Osteoblast (primary cell): Measurements from ENCODE around the gene ICA1L. TPM values are rescaled to one million over a fixed set of nuclear protein-coding genes. Genes with fewer than 3 reads are reported as not detected.

Experiments used
- DNase-seq: peaks from one replicate; pipeline ENCODE4 v3.0.0; 2011; ENCODE audit warnings: low spot score, mixed read lengths; ENCODE audit not compliant: insufficient read length; ENCODE audit errors: missing footprints
- H2AFZ ChIP-seq: 2 replicates; pipeline ENCODE4 v1.6.0; 2011; ENCODE audit warnings: mild to moderate bottlenecking, low read length
- H3K27ac ChIP-seq: 2 replicates; pipeline ENCODE4 v1.5.1; 2011; ENCODE audit warnings: mild to moderate bottlenecking, low read depth, low read length, moderate library complexity
- H3K27me3 ChIP-seq: 2 replicates; pipeline ENCODE4 v1.6.0; 2012; ENCODE audit warnings: mild to moderate bottlenecking, control low read depth, inconsistent platforms, low read length, moderate library complexity; ENCODE audit not compliant: insufficient read depth
- H3K36me3 ChIP-seq: 2 replicates; pipeline ENCODE4 v1.5.1; 2011; ENCODE audit warnings: mild to moderate bottlenecking, low read length, control low read depth, moderate library complexity; ENCODE audit not compliant: insufficient read depth
- H3K4me1 ChIP-seq: 2 replicates; pipeline ENCODE4 v1.5.1; 2011; ENCODE audit warnings: mild to moderate bottlenecking, low read length, control low read depth, moderate library complexity; ENCODE audit not compliant: insufficient read depth
- H3K4me2 ChIP-seq: 2 replicates; pipeline ENCODE4 v1.6.0; 2011; ENCODE audit warnings: mild to moderate bottlenecking, low read length; ENCODE audit not compliant: insufficient read depth
- H3K4me3 ChIP-seq: fragments of 200-600 bp; sonication (generic); 3 replicates; pipeline ENCODE4 v1.5.1; 2012; ENCODE audit warnings: mild to moderate bottlenecking, low read length, inconsistent platforms; ENCODE audit not compliant: insufficient read depth
- H3K79me2 ChIP-seq: 2 replicates; pipeline ENCODE4 v1.6.0; 2012; ENCODE audit warnings: mild to moderate bottlenecking, low read length, control low read depth, inconsistent platforms; ENCODE audit not compliant: insufficient read depth
- H3K9me3 ChIP-seq: 2 replicates; pipeline ENCODE4 v1.5.1; 2011; ENCODE audit warnings: low read depth, low read length, control low read depth
- H4K20me1 ChIP-seq: 2 replicates; pipeline ENCODE4 v1.6.0; 2012; ENCODE audit warnings: mild to moderate bottlenecking, low read length, control low read depth; ENCODE audit not compliant: insufficient read depth
- CTCF ChIP-seq: IDR thresholded peaks from 2 replicates; pipeline ENCODE4 v1.5.1; 2011; ENCODE audit warnings: mild to moderate bottlenecking, low read depth, low read length, moderate library complexity; ENCODE audit errors: extremely low read depth
- total RNA-seq: library from RNA; depleted of rRNA; stranded (reverse); fragments of >200 nt; gene quantifications from 2 replicates; pipeline ENCODE4 v1.2.3, GENCODE V29; 2012

Gene ICA1L
- total RNA-seq, 1 donor: 8.7 TPM

DNA sequence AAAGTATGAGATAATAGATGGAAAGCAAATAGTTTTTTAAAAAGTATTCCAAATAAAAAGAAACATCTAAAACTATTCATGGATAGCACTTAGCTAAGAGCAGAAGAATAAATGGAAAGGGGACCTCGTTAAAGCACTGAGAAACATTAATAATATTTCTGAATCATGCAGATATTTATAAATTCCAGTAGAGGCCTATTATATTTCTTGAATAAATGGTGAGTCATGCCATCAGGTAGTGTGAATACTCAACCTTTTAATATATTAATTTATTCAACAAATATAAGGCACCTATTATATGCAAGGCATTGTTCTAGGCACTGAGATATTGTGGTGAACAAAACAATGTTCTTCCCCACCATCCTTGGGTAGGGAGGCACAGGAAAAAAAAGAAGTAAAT lies 53.8 kb downstream of the ICA1L start:
- DNase-seq: no peak

GRCh38 chr2:202815548-202816360 lies 55.8 kb downstream of the ICA1L start:
- Histone ChIP-seq H3K27ac (no peak overlapping the region), H3K4me3 (no peak overlapping the region), H4K20me1 (no peaks in the 10 kb centered on the region), H3K36me3 (no peaks in the 10 kb centered on the region), H2AFZ (no peak overlapping the region), H3K9me3 (no peaks in the 10 kb centered on the region), H3K4me2 (peak overlapping the region; percentile 33), H3K27me3 (no peaks in the 10 kb centered on the region), H3K79me2 (no peaks in the 10 kb centered on the region), H3K4me1 (peaks cover 9% of the 10 kb centered on the region)
- TF ChIP-seq CTCF: no peak
- no peak for DNase-seq

More for the DNA sequence above, 53.8 kb downstream of the ICA1L start:
- TF ChIP-seq CTCF: no peak
- no peaks in the 10 kb centered on the region for H4K20me1 ChIP-seq
- no peaks in the 10 kb centered on the region for H3K9me3 ChIP-seq
- H3K27ac ChIP-seq: no peak overlapping the region
- no peak overlapping the region for H3K4me2 ChIP-seq
- H2AFZ ChIP-seq: no peak overlapping the region
- H3K4me3 ChIP-seq: no peak overlapping the region
- no peaks in the 10 kb centered on the region for H3K36me3 ChIP-seq
- no peaks in the 10 kb centered on the region for H3K79me2 ChIP-seq
- H3K4me1 ChIP-seq: peaks cover 9% of the 10 kb centered on the region
- no peaks in the 10 kb centered on the region for H3K27me3 ChIP-seq

- H3K79me2 ChIP-seq: no peaks in the 10 kb centered on the region
- H4K20me1 ChIP-seq: no peaks in the 10 kb centered on the region
- H3K27ac ChIP-seq: no peak overlapping the region
- peaks cover 9% of the 10 kb centered on the region for H3K4me1 ChIP-seq
- no peaks in the 10 kb centered on the region for H3K27me3 ChIP-seq
- no peaks in the 10 kb centered on the region for H3K9me3 ChIP-seq
- TF ChIP-seq CTCF: no peak
- no peak for DNase-seq
- no peak overlapping the region for H2AFZ ChIP-seq
- H3K4me3 ChIP-seq: no peak overlapping the region
- no peak overlapping the region for H3K4me2 ChIP-seq
- no peaks in the 10 kb centered on the region for H3K36me3 ChIP-seq
These were observed 57.3 kb downstream of the ICA1L start for GRCh38 chr2:202814226-202814625.

DNA sequence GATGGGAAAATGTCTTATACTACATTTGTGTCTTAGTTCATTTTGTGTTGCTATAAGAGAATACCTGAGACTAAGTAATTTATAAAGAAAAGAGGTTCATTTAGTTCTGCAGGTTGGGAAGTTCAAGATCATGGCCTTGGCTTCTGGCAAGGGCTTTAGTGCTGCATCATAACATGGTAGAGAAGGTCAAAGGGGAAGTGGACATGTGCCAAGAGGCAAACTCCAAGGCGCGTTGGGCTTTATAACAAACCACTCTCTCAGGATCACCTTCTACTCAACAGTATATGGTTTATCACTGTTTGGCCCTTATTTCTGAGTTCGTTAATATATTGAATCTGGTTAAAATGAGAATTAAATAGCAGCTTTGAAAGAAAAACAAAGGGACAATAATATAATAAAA lies 58.2 kb downstream of the ICA1L start:
- H4K20me1 ChIP-seq: no peaks in the 10 kb centered on the region
- no peak overlapping the region for H3K4me2 ChIP-seq
- no peak overlapping the region for H2AFZ ChIP-seq
- no peak for TF ChIP-seq CTCF
- H3K27ac ChIP-seq: no peak overlapping the region
- no peak for DNase-seq
- no peaks in the 10 kb centered on the region for H3K36me3 ChIP-seq
- no peaks in the 10 kb centered on the region for H3K27me3 ChIP-seq
- no peaks in the 10 kb centered on the region for H3K79me2 ChIP-seq
- no peak overlapping the region for H3K4me3 ChIP-seq
- no peaks in the 10 kb centered on the region for H3K9me3 ChIP-seq
- peaks cover 9% of the 10 kb centered on the region for H3K4me1 ChIP-seq
